Activated T-cell treated with anti-CD3 and anti-CD28 coated beads, Interleukin-2, amount 50 U/mL, for 4 hours (primary cell): ENCODE data around the gene TRAP1. TPM values are rescaled to one million over a fixed set of nuclear protein-coding genes. Genes with fewer than 3 reads are reported as not detected.

Experiments used
- ATAC-seq, 2 donors: fragments of 200-7000 bp; cut with Tn5 transposase; one replicate each; pipeline ENCODE4 v1.10.0; 2021
- DNase-seq: peaks from one replicate; pipeline ENCODE4 v3.0.0-alpha.2; 2020
- H3K27me3 Mint-ChIP-seq: one replicate; pipeline ENCODE4 v1.8.0; 2021; ENCODE audit warnings: low read depth, mixed read lengths
- H3K36me3 Mint-ChIP-seq: one replicate; pipeline ENCODE4 v1.8.0; 2022; ENCODE audit warnings: mixed read lengths; ENCODE audit not compliant: insufficient read depth
- H3K4me1 Mint-ChIP-seq: one replicate; pipeline ENCODE4 v1.8.0; 2021; ENCODE audit warnings: low read depth, mixed read lengths
- H3K4me3 Mint-ChIP-seq: one replicate; pipeline ENCODE4 v1.8.0; 2021; ENCODE audit warnings: mild to moderate bottlenecking, moderate library complexity, mixed read lengths
- H3K9me3 Mint-ChIP-seq: one replicate; pipeline ENCODE4 v1.8.0; 2021; ENCODE audit warnings: mixed read lengths
- total RNA-seq, 3 donors: library from RNA; stranded (reverse); gene quantifications; one replicate each; pipeline ENCODE4 v1.2.1, GENCODE V29; 2021

TRAP1 gene
- total RNA-seq, 3 donors from 2014 or later: 429 to 526 (median 435) TPM

- DNase-seq: no peak
- H3K4me1 Mint-ChIP-seq: no peaks in the 10 kb centered on the region
- no peak overlapping the region for H3K4me3 Mint-ChIP-seq
- H3K27me3 Mint-ChIP-seq: no peaks in the 10 kb centered on the region
- ATAC-seq: no peak
- H3K36me3 Mint-ChIP-seq: peaks cover 5% of the 10 kb centered on the region
- H3K9me3 Mint-ChIP-seq: no peaks in the 10 kb centered on the region
Measured at GRCh38 chr16:3650631-3651265, 66.6 kb downstream of the TRAP1 start.

GRCh38 chr16:3646348-3646920 is 70.9 kb downstream of the TRAP1 start:
- DNase-seq (no peak), ATAC-seq (no peak)
- Mint-ChIP-seq H3K36me3 (peaks cover 5% of the 10 kb centered on the region), H3K9me3 (no peaks in the 10 kb centered on the region), H3K4me3 (no peak overlapping the region), H3K27me3 (no peaks in the 10 kb centered on the region), H3K4me1 (no peaks in the 10 kb centered on the region)

GRCh38 chr16:3645504-3646347 is 71.6 kb downstream of the TRAP1 start:
- Mint-ChIP-seq H3K9me3 (no peaks in the 10 kb centered on the region), H3K4me3 (no peak overlapping the region), H3K4me1 (no peaks in the 10 kb centered on the region), H3K36me3 (peaks cover 4% of the 10 kb centered on the region), H3K27me3 (no peaks in the 10 kb centered on the region)
- no peak for DNase-seq
- ATAC-seq: no peak

GRCh38 chr16:3645108-3645503 is 72.2 kb downstream of the TRAP1 start:
- H3K27me3 Mint-ChIP-seq: no peaks in the 10 kb centered on the region
- no peak for ATAC-seq
- H3K36me3 Mint-ChIP-seq: peaks cover 4% of the 10 kb centered on the region
- H3K4me1 Mint-ChIP-seq: no peaks in the 10 kb centered on the region
- no peak overlapping the region for H3K4me3 Mint-ChIP-seq
- no peak for DNase-seq
- no peaks in the 10 kb centered on the region for H3K9me3 Mint-ChIP-seq

- ATAC-seq: no peak
- peaks cover 4% of the 10 kb centered on the region for H3K36me3 Mint-ChIP-seq
Measured at GRCh38 chr16:3643095-3643730, 74.1 kb downstream of the TRAP1 start.

GRCh38 chr16:3642397-3643094 is 74.8 kb downstream of the TRAP1 start:
- H3K27me3 Mint-ChIP-seq: no peaks in the 10 kb centered on the region
- H3K9me3 Mint-ChIP-seq: no peaks in the 10 kb centered on the region
- no peak overlapping the region for H3K4me3 Mint-ChIP-seq
- DNase-seq (no peak), ATAC-seq (no peak)
- H3K36me3 Mint-ChIP-seq: peaks cover 4% of the 10 kb centered on the region
- peaks cover 12% of the 10 kb centered on the region for H3K4me1 Mint-ChIP-seq

More at GRCh38 chr16:3643095-3643730, 74.1 kb downstream of the TRAP1 start:
- H3K27me3 Mint-ChIP-seq: no peaks in the 10 kb centered on the region
- peaks cover 5% of the 10 kb centered on the region for H3K4me1 Mint-ChIP-seq
- H3K9me3 Mint-ChIP-seq: no peaks in the 10 kb centered on the region
- no peak for DNase-seq
- H3K4me3 Mint-ChIP-seq: no peak overlapping the region

- Mint-ChIP-seq H3K4me1 (peaks cover 18% of the 10 kb centered on the region), H3K36me3 (peaks cover 4% of the 10 kb centered on the region), H3K27me3 (no peaks in the 10 kb centered on the region), H3K4me3 (no peak overlapping the region), H3K9me3 (no peaks in the 10 kb centered on the region)
- DNase-seq (no peak), ATAC-seq (no peak)
Measured at GRCh38 chr16:3641801-3642396, 75.4 kb downstream of the TRAP1 start.

- peaks cover 25% of the 10 kb centered on the region for H3K4me1 Mint-ChIP-seq
- ATAC-seq (no peak), DNase-seq (no peak)
- no peaks in the 10 kb centered on the region for H3K9me3 Mint-ChIP-seq
- H3K27me3 Mint-ChIP-seq: no peaks in the 10 kb centered on the region
- H3K36me3 Mint-ChIP-seq: peaks cover 4% of the 10 kb centered on the region
- H3K4me3 Mint-ChIP-seq: no peak overlapping the region
Measured at GRCh38 chr16:3640632-3641501, 76.5 kb downstream of the TRAP1 start.

GRCh38 chr16:3640207-3640606 is 77.1 kb downstream of the TRAP1 start:
- Mint-ChIP-seq H3K9me3 (no peaks in the 10 kb centered on the region), H3K4me3 (no peak overlapping the region), H3K36me3 (peaks cover 2% of the 10 kb centered on the region), H3K27me3 (no peaks in the 10 kb centered on the region), H3K4me1 (peaks cover 27% of the 10 kb centered on the region)
- DNase-seq (no peak), ATAC-seq (no peak)

GRCh38 chr16:3638916-3639644 is 78.2 kb downstream of the TRAP1 start:
- H3K9me3 Mint-ChIP-seq: no peaks in the 10 kb centered on the region
- H3K4me3 Mint-ChIP-seq: no peak overlapping the region
- DNase-seq (no peak), ATAC-seq (no peak)
- peaks cover 2% of the 10 kb centered on the region for H3K36me3 Mint-ChIP-seq
- no peaks in the 10 kb centered on the region for H3K27me3 Mint-ChIP-seq
- peaks cover 27% of the 10 kb centered on the region for H3K4me1 Mint-ChIP-seq

GRCh38 chr16:3637371-3637923 is 79.9 kb downstream of the TRAP1 start:
- Mint-ChIP-seq H3K9me3 (no peaks in the 10 kb centered on the region), H3K4me3 (no peak overlapping the region), H3K4me1 (peaks cover 27% of the 10 kb centered on the region), H3K36me3 (peaks cover 2% of the 10 kb centered on the region), H3K27me3 (no peaks in the 10 kb centered on the region)
- ATAC-seq: peak; percentile 73 to 82
- no peak for DNase-seq

GRCh38 chr16:3625911-3626732 is 91.2 kb downstream of the TRAP1 start:
- peaks cover 32% of the 10 kb centered on the region for H3K4me1 Mint-ChIP-seq
- H3K9me3 Mint-ChIP-seq: no peaks in the 10 kb centered on the region
- H3K36me3 Mint-ChIP-seq: peaks cover 2% of the 10 kb centered on the region
- DNase-seq (no peak), ATAC-seq (peak; percentile 82)
- H3K4me3 Mint-ChIP-seq: no peak overlapping the region
- no peaks in the 10 kb centered on the region for H3K27me3 Mint-ChIP-seq
